HL-60 (cell line): ENCODE measurements around the gene PSMG3.

Experiments
- DNase-seq, 2 experiments: peaks; one replicate each; pipeline ENCODE4 v3.0.0-alpha.2; 2010 to 2020; ENCODE audit warnings: low read depth in 1 of 2, low spot score in 1 of 2
- H3K27ac ChIP-seq: fragments of 250-450 bp; sonication (Bioruptor Pico); replicated peaks from 2 replicates; pipeline ENCODE4 v1.5.1; 2020; ENCODE audit warnings: mild to moderate bottlenecking, moderate library complexity
- H3K27me3 ChIP-seq: fragments of 250-450 bp; sonication (Bioruptor Pico); 2 replicates; pipeline ENCODE4 v1.5.1; 2021; ENCODE audit warnings: mild to moderate bottlenecking, moderate library complexity; ENCODE audit not compliant: insufficient read depth, poor library complexity, severe bottlenecking
- H3K4me3 ChIP-seq: replicated peaks from 2 replicates; pipeline ENCODE4 v1.5.1; 2011; ENCODE audit warnings: mild to moderate bottlenecking, control low read depth, low read length; ENCODE audit not compliant: insufficient read depth
- CTCF ChIP-seq: IDR thresholded peaks from one replicate; pipeline ENCODE4 v1.5.1; 2011; ENCODE audit warnings: low read length, control low read depth, inconsistent platforms; ENCODE audit not compliant: insufficient read depth
- GABPA ChIP-seq: IDR thresholded peaks from 2 replicates; pipeline ENCODE4 v1.6.1; 2012; ENCODE audit warnings: low read depth
- POLR2AphosphoS5 ChIP-seq: IDR thresholded peaks from 2 replicates; pipeline ENCODE4 v1.6.1; 2012; ENCODE audit warnings: low read depth
- REST ChIP-seq: IDR thresholded peaks from 2 replicates; pipeline ENCODE4 v1.6.1; 2012; ENCODE audit warnings: low read depth; ENCODE audit not compliant: insufficient replicate concordance
- SPI1 ChIP-seq: IDR thresholded peaks from 2 replicates; pipeline ENCODE4 v1.6.1; 2012; ENCODE audit warnings: low read depth, mild to moderate bottlenecking, borderline replicate concordance

PSMG3 gene

GRCh38 chr7:1534330-1535099, 35.3 kb downstream of the PSMG3 start:
- H3K27me3 ChIP-seq = no peaks in the 10 kb centered on the region
- H3K4me3 ChIP-seq = no peak overlapping the region
- DNase-seq = no peak
- no peak overlapping the region for H3K27ac ChIP-seq
- no peak for TF ChIP-seq GABPA
- no peak for TF ChIP-seq SPI1
- TF ChIP-seq REST = no peak
- TF ChIP-seq CTCF = no peak
- TF ChIP-seq POLR2AphosphoS5 = no peak

- DNase-seq = peak in 1 of 2 experiments; percentile 66
- H3K27ac ChIP-seq = peak overlapping the region; percentile 91
- H3K27me3 ChIP-seq = no peaks in the 10 kb centered on the region
- peak overlapping the region; percentile 68; the same call in 1 of the 2 replicates for H3K4me3 ChIP-seq
- TF ChIP-seq POLR2AphosphoS5 = no peak
- no peak for TF ChIP-seq CTCF
- TF ChIP-seq REST = no peak
- TF ChIP-seq SPI1 = no peak
- no peak for TF ChIP-seq GABPA
Observed at GRCh38 chr7:1533547-1534329, 36.1 kb downstream of the PSMG3 start.

GRCh38 chr7:1533255-1533546, 36.6 kb downstream of the PSMG3 start:
- Histone ChIP-seq H3K4me3 (peak overlapping the region; percentile 68), H3K27me3 (no peaks in the 10 kb centered on the region), H3K27ac (peak overlapping the region; percentile 91)
- TF ChIP-seq GABPA = no peak
- TF ChIP-seq SPI1 = no peak
- no peak; the same call in 1 of the 2 replicates for TF ChIP-seq POLR2AphosphoS5
- no peak for DNase-seq

GRCh38 chr7:1532456-1533254, 37.2 kb downstream of the PSMG3 start:
- Histone ChIP-seq H3K4me3 (peak overlapping the region; percentile 68), H3K27ac (peak overlapping the region; percentile 91), H3K27me3 (no peaks in the 10 kb centered on the region)
- DNase-seq = peak; percentile 88 to 89
- TF ChIP-seq POLR2AphosphoS5 (no peak), REST (no peak), SPI1 (peak; percentile 49; the same call in 1 of the 2 replicates), CTCF (no peak), GABPA (no peak)
